Transverse colon (tissue), 3 donors: Measurements from ENCODE around the gene ZNF431.

ENCODE experiments used
- CTCF ChIP-seq, 5 experiments: fragments of 200-600 bp in 3 of 5; fragments of 450-650 bp in 2 of 5; sonication (generic) in 3 of 5; IDR thresholded peaks; 1 replicate in 2 of 5; 2 replicates in 3 of 5; pipeline ENCODE4 v1.5.1; 2016 to 2017; ENCODE audit warnings: antibody characterized with exemption in 5 of 5, inconsistent platforms in 3 of 5, mild to moderate bottlenecking in 2 of 5, moderate library complexity in 1 of 5
- POLR2A ChIP-seq: fragments of 450-650 bp; IDR thresholded peaks from one replicate; pipeline ENCODE4 v1.6.1; 2016; ENCODE audit warnings: antibody characterized with exemption, mild to moderate bottlenecking, moderate library complexity

GRCh38 chr19:21130097-21130775, 11.6 kb upstream of the ZNF431 start:
- no peak for TF ChIP-seq CTCF (IDR thresholded peaks at IDR 0.05)
- TF ChIP-seq POLR2A, result no peak
